B cell (primary cell): ENCODE results near the gene HERC4. TPM values are rescaled to one million over a fixed set of nuclear protein-coding genes. Genes with fewer than 3 reads are reported as not detected.

Source experiments
- ATAC-seq: fragments of 200-7000 bp; cut with Tn5 transposase; one replicate; pipeline ENCODE4 v1.10.0; 2021; ENCODE audit warnings: low read depth, mild to moderate bottlenecking, moderate number of reproducible peaks, moderate library complexity
- CTCF ChIA-PET: fragments of 350-600 bp; sonication (Branson Sonifier 250); formaldehyde crosslinking; loops from one replicate; lab custom pipeline; 2021; ENCODE audit warnings: antibody characterized with exemption, inconsistent platforms; lab: Charles Lee
- POLR2A ChIA-PET: fragments of 350-600 bp; sonication (Branson Sonifier 250); formaldehyde crosslinking; loops from one replicate; lab custom pipeline; 2021; ENCODE audit warnings: antibody characterized with exemption; lab: Charles Lee
- DNase-seq: peaks from one replicate; pipeline ENCODE4 v3.0.0; 2013
- H2AFZ ChIP-seq: 2 replicates; pipeline ENCODE4 v1.6.1; 2012; ENCODE audit warnings: mild to moderate bottlenecking, low read depth, low read length; ENCODE audit not compliant: insufficient read depth, poor library complexity, severe bottlenecking
- H3K27ac ChIP-seq, 2 donors: 1 replicate in 1 of 2; 2 replicates in 1 of 2; pipeline ENCODE4 v1.5.1; 2012 to 2013; ENCODE audit warnings: low read length in 2 of 2, mild to moderate bottlenecking in 2 of 2, moderate library complexity in 1 of 2
- H3K27me3 ChIP-seq, 4 experiments: fragments of 200-600 bp in 1 of 4; sonication (generic) in 1 of 4; replicated peaks in 1 of 4; 1 replicate in 2 of 4; 2 replicates in 2 of 4; pipeline versions ENCODE4 v1.6.1 to v1.7.0; 2013 to 2016; ENCODE audit warnings: low read length in 3 of 4, mild to moderate bottlenecking in 2 of 4, mixed read lengths in 1 of 4, moderate library complexity in 1 of 4; ENCODE audit not compliant: insufficient read depth in 4 of 4, control insufficient read depth in 3 of 4; ENCODE audit errors: control extremely low read depth in 1 of 4
- H3K36me3 ChIP-seq, 2 experiments: replicated peaks in 1 of 2; 1 replicate in 1 of 2; 2 replicates in 1 of 2; pipeline versions ENCODE4 v1.6.1 to v1.7.1; 2013; ENCODE audit warnings: low read length in 1 of 2; ENCODE audit not compliant: insufficient read depth in 2 of 2, control insufficient read depth in 1 of 2; ENCODE audit errors: control extremely low read depth in 1 of 2, extremely low read depth in 1 of 2
- H3K4me1 ChIP-seq, 2 donors: fragments of 200-600 bp in 1 of 2; sonication (generic) in 1 of 2; 1 replicate in 1 of 2; 2 replicates in 1 of 2; pipeline versions ENCODE4 v1.5.1 to v1.6.1; 2013 to 2017; ENCODE audit warnings: low read length in 2 of 2; ENCODE audit not compliant: control insufficient read depth in 2 of 2, insufficient read depth in 2 of 2
- H3K4me2 ChIP-seq: replicated peaks from 2 replicates; pipeline ENCODE3; 2012; ENCODE audit warnings: mild to moderate bottlenecking, low read depth, low read length; ENCODE audit not compliant: poor library complexity, severe bottlenecking
- H3K4me3 ChIP-seq, 5 experiments: fragments of 200-600 bp in 1 of 5; sonication (generic) in 1 of 5; 1 replicate in 3 of 5; 2 replicates in 2 of 5; pipeline versions ENCODE4 v1.5.1 to v1.7.0; 2011 to 2016; ENCODE audit warnings: low read length in 4 of 5, mild to moderate bottlenecking in 4 of 5, low read depth in 2 of 5, control low read depth in 1 of 5, moderate library complexity in 1 of 5; ENCODE audit not compliant: insufficient read depth in 1 of 5; ENCODE audit errors: control extremely low read depth in 1 of 5, extremely low read depth in 1 of 5
- H3K79me2 ChIP-seq: fragments of 200-600 bp; sonication (generic); one replicate; pipeline ENCODE4 v1.6.0; 2016; ENCODE audit warnings: low read length; ENCODE audit not compliant: control insufficient read depth, insufficient read depth
- H3K9ac ChIP-seq: fragments of 200-600 bp; sonication (generic); 2 replicates; pipeline ENCODE4 v1.6.1; 2017; ENCODE audit warnings: mild to moderate bottlenecking, low read length, moderate library complexity
- H3K9me3 ChIP-seq, 3 donors: one replicate each; pipeline versions ENCODE4 v1.6.1 to v1.7.1; 2013; ENCODE audit warnings: low read length in 2 of 3; ENCODE audit not compliant: control insufficient read depth in 2 of 3, insufficient read depth in 1 of 3; ENCODE audit errors: control extremely low read depth in 1 of 3
- H4K20me1 ChIP-seq: 2 replicates; pipeline ENCODE4 v1.6.0; 2012; ENCODE audit warnings: mild to moderate bottlenecking, low read length; ENCODE audit not compliant: insufficient read depth, control insufficient read depth, poor library complexity, severe bottlenecking
- H3K27ac Mint-ChIP-seq: one replicate; pipeline ENCODE4 v1.8.0; 2021; ENCODE audit warnings: mixed read lengths
- H3K27me3 Mint-ChIP-seq: one replicate; pipeline ENCODE4 v1.8.0; 2021; ENCODE audit warnings: mixed read lengths
- H3K4me1 Mint-ChIP-seq: one replicate; pipeline ENCODE4 v1.8.0; 2021; ENCODE audit warnings: mixed read lengths
- H3K4me3 Mint-ChIP-seq: one replicate; pipeline ENCODE4 v1.8.0; 2021; ENCODE audit warnings: mixed read lengths
- H3K9me3 Mint-ChIP-seq: one replicate; pipeline ENCODE4 v1.8.0; 2022; ENCODE audit warnings: mixed read lengths; ENCODE audit not compliant: insufficient read depth
- CTCF ChIP-seq: fragments of 200-600 bp; IDR thresholded peaks from one replicate; pipeline ENCODE4 v1.8.0; 2022; ENCODE audit warnings: antibody characterized with exemption, mild to moderate bottlenecking
- EZH2 ChIP-seq: IDR thresholded peaks from 2 replicates; pipeline ENCODE4 v1.6.1; 2012; ENCODE audit warnings: borderline replicate concordance, low read depth, mild to moderate bottlenecking, moderate library complexity, low read length; ENCODE audit not compliant: insufficient read depth, poor library complexity, severe bottlenecking
- WGBS: methylation state at CpG from one replicate; pipeline ENCODE4 v1.1.5; 2013; ENCODE audit warnings: missing lambda C conversion rate; ENCODE audit not compliant: insufficient coverage; 5-methylcytosine and 5-hydroxymethylcytosine counted together
- intact Hi-C: fragments of 100-400 bp; cut with micrococcal nuclease; formaldehyde crosslinking; loops from one replicate; pipeline ENCODE4 v1.10.0; 2022
- polyA plus RNA-seq: library from polyadenylated mRNA; depleted of rRNA; stranded (reverse); fragments of >200 nt; gene quantifications from 2 replicates; pipeline ENCODE4 v1.2.3, GENCODE V29; 2012
- total RNA-seq, 2 donors: library from RNA; stranded (reverse); fragments of 120-200 nt in 1 of 2; gene quantifications; 1 replicate in 1 of 2; 2 replicates in 1 of 2; pipeline versions ENCODE4 v1.2.3 to v1.2.4, GENCODE V29; 2013 to 2022

The HERC4 gene
- total and polyA plus RNA-seq, 2 donors (not counting 1 experiment from before 2014, with no cell fraction given), result 18.2 to 118 TPM

GRCh38 chr10:68103901-68104300 lies 28.8 kb upstream of the HERC4 start:
- Histone ChIP-seq H3K4me1 (no peaks in the 10 kb centered on the region), H3K27ac (no peak overlapping the region), H3K4me2 (no peak overlapping the region), H2AFZ (no peak overlapping the region), H3K9me3 (no peaks in the 10 kb centered on the region), H3K79me2 (no peaks in the 10 kb centered on the region), H4K20me1 (no peaks in the 10 kb centered on the region), H3K27me3 (peaks cover 0 to 2% (median 0%) of the 10 kb centered on the region in 4 experiments), H3K9ac (no peak overlapping the region), H3K36me3 (no peaks in the 10 kb centered on the region), H3K4me3 (no peak overlapping the region)
- intact Hi-C loops, result no loop called here
- peaks cover 4% of the 10 kb centered on the region for H3K4me1 Mint-ChIP-seq
- ChIA-PET POLR2A (no interaction called here), CTCF (no interaction called here)
- ATAC-seq, result no peak
- no peaks in the 10 kb centered on the region for H3K27me3 Mint-ChIP-seq
- no peak for DNase-seq
- H3K4me3 Mint-ChIP-seq, result no peak overlapping the region
- H3K9me3 Mint-ChIP-seq, result no peaks in the 10 kb centered on the region
- H3K27ac Mint-ChIP-seq, result no peak overlapping the region
- no CpG with 5 or more reads among the region's 3 CpGs for WGBS
- TF ChIP-seq EZH2 (no peak), CTCF (no peak)

- peaks cover 4% of the 10 kb centered on the region for H3K4me1 Mint-ChIP-seq
- H3K79me2 ChIP-seq, result no peaks in the 10 kb centered on the region
- no peak for DNase-seq
- no peak overlapping the region for H3K4me2 ChIP-seq
- no peaks in the 10 kb centered on the region for H3K27me3 Mint-ChIP-seq
- H2AFZ ChIP-seq, result no peak overlapping the region
- H3K4me3 Mint-ChIP-seq, result no peak overlapping the region
- H3K4me1 ChIP-seq, result no peaks in the 10 kb centered on the region
- no peaks in the 10 kb centered on the region for H3K9me3 ChIP-seq
- ChIA-PET CTCF (no interaction called here), POLR2A (no interaction called here)
- H3K9me3 Mint-ChIP-seq, result no peaks in the 10 kb centered on the region
- TF ChIP-seq EZH2 (no peak), CTCF (no peak)
- no peaks in the 10 kb centered on the region for H3K36me3 ChIP-seq
- intact Hi-C loops, result no loop called here
- H4K20me1 ChIP-seq, result no peaks in the 10 kb centered on the region
- no peak overlapping the region for H3K4me3 ChIP-seq
- 93% methylated on average over 3 of the region's 4 CpGs for WGBS
- H3K27me3 ChIP-seq, result peaks cover 0 to 2% (median 0%) of the 10 kb centered on the region in 4 experiments
- no peak overlapping the region for H3K27ac Mint-ChIP-seq
- no peak for ATAC-seq
- no peak overlapping the region for H3K27ac ChIP-seq
- H3K9ac ChIP-seq, result no peak overlapping the region
Observed at GRCh38 chr10:68103261-68103878, 28.3 kb upstream of the HERC4 start.
